ENCODE measurements around the gene CAPN7. TPM values are rescaled to one million over a fixed set of nuclear protein-coding genes. Genes with fewer than 3 reads are reported as not detected.
"Not testable (repeated sequence)": the region's sequence is repeated elsewhere in the genome, so short reads cannot be mapped to it uniquely, and the experiment has no call there.

CAPN7 gene
- polyA plus RNA-seq, 1 experiment: 12.9 TPM

DNA sequence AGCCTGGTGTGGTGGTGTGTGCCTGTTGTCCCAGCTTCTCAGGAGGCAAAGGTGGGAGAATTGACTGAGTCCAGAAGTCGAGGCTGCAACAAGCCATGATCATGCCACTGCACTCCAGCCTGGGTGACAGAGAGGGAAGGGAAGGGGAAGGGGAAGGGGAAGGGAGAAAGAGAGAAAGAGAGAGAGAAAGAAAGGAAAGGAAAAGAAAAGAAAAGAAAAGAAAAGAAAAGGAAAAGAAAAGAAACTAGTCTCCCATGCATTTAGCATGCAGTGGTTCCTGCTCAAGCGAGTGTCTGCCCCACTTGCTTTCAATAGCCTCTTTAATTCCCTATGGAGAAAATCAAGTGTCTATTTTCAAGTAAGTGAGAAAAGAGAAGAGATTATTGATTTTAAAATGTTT, 20.6 kb upstream of the CAPN7 start:
- TF ChIP-seq, protein P1, sequence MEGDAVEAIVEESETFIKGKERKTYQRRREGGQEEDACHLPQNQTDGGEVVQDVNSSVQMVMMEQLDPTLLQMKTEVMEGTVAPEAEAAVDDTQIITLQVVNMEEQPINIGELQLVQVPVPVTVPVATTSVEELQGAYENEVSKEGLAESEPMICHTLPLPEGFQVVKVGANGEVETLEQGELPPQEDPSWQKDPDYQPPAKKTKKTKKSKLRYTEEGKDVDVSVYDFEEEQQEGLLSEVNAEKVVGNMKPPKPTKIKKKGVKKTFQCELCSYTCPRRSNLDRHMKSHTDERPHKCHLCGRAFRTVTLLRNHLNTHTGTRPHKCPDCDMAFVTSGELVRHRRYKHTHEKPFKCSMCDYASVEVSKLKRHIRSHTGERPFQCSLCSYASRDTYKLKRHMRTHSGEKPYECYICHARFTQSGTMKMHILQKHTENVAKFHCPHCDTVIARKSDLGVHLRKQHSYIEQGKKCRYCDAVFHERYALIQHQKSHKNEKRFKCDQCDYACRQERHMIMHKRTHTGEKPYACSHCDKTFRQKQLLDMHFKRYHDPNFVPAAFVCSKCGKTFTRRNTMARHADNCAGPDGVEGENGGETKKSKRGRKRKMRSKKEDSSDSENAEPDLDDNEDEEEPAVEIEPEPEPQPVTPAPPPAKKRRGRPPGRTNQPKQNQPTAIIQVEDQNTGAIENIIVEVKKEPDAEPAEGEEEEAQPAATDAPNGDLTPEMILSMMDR (IDR thresholded peaks at IDR 0.05; ENCODE audit: insufficient read depth, low read depth, low read length): no peak
- POLR2A ChIA-PET: no interaction called here
- no peak for DNase-seq (ENCODE audit: low read depth)
- CTCF ChIA-PET: no interaction called here
- Histone ChIP-seq H3K4me3 (ENCODE audit: low read depth, low read length) (no peak overlapping the region), H3K27me3 (ENCODE audit: control insufficient read depth, insufficient read depth, low read length) (peaks cover 2% of the 10 kb centered on the region; the same call in 1 of the 2 replicates), H3K36me3 (ENCODE audit: control insufficient read depth, insufficient read depth, low read length) (no peaks in the 10 kb centered on the region)

DNA sequence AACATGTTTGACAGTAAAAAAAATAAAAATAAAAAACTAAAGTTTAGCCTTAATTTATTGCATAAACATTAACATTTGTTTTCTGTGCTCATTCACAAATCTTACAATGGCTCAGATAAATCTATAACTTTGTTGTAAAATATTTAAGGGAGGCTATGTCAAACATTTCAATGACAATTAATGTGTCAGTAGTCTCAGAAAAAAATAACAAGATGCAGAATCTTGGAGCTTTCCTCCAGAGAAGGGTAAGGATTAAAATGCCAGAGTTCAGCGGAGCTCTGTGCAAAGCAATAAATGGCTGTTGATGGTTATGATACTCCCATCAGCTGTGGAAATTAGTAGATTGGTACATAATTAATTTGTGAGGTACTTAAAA, 20.0 kb upstream of the CAPN7 start:
- Histone ChIP-seq H3K4me3 (ENCODE audit: low read depth, low read length) (no peak overlapping the region), H3K36me3 (ENCODE audit: control insufficient read depth, insufficient read depth, low read length) (no peaks in the 10 kb centered on the region), H3K27me3 (ENCODE audit: control insufficient read depth, insufficient read depth, low read length) (peaks cover 2% of the 10 kb centered on the region; the same call in 1 of the 2 replicates)
- TF ChIP-seq, protein P1 (IDR thresholded peaks at IDR 0.05; ENCODE audit: insufficient read depth, low read depth, low read length): no peak
- DNase-seq (ENCODE audit: low read depth): no peak
- POLR2A ChIA-PET: no interaction called here
- CTCF ChIA-PET: no interaction called here

DNA sequence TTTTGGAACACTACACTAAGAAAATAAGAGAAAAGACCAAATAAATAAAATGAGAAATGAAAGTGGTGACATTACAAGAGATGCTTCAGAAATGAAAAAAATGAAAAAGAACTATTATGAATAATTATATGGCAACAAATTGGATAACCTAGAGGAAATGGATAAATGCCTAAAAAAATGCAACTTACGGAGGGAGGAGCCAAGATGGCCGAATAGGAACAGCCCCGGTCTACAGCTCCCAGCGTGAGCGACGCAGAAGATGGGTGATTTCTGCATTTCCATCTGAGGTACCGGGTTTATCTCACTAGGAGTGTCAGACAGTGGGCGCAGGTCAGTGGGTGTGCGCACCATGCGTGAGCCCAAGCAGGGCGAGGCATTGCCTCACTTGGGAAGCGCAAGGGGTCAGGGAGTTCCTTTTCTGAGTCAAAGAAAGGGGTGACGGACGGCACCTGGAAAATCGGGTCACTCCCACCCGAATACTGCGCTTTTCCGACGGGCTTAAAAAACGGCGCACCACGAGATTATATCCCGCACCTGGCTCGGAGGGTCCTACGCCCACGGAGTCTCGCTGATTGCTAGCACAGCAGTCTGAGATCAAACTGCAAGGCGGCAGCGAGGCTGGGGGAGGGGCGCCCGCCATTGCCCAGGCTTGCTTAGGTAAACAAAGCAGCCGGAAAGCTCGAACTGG, 19.4 kb upstream of the CAPN7 start:
- H3K4me3 ChIP-seq (ENCODE audit: low read depth, low read length); CTCF ChIA-PET: not testable (repeated sequence)

DNA sequence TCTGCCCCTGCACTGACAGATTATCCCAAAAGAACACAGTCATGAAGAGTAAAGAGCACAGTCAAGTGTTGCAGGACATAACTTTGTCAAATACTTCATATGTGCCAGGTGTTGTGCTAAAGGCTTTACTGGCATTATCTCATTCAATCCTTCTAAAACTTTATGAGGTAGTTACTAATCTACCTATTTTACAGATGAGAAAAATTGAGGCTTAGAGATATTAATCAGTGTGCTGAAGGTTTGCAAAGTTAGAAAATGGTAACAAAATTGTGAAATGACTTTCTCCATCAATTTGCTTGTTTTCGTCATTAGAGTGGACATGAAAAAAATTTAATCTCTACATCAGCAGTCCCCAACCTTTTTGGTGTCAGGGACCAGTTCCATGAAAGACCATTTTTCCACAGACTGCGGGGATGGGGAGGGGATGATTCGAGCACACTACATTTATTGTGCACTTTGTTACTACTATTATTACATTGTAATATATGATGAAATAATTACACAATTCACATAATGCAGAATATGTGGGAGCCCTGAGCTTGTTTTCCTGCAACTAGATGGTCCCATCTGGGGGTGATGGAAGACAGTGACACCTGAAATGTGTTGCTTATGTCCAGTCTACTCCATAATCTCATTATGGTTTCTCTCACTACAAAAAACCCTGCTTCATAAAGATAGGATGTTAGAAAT, 8.6 kb upstream of the CAPN7 start:
- CTCF ChIA-PET: no interaction called here

More for the DNA sequence above, 19.4 kb upstream of the CAPN7 start:
- DNase-seq (ENCODE audit: low read depth); POLR2A ChIA-PET; H3K27me3 ChIP-seq (ENCODE audit: control insufficient read depth, insufficient read depth, low read length); H3K36me3 ChIP-seq (ENCODE audit: control insufficient read depth, insufficient read depth, low read length): not testable (repeated sequence)

DNA sequence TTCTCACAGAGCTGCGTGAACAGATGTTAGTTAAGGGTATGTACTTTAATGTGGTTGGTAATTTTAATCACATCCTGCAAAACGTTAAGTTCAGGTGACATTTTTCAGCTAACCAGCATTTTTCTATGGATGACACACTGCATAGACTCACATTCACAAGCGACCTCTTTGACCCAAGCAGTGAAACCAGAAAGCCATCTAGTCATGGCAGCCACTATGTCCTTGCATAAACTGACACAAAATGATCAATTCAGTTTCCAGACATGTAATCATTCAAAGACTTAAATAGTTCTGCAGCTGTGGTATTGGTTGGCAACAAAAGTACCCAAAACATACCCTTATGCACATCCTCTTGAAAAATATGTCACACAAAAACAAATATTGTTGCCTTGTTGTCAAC, 7.4 kb upstream of the CAPN7 start:
- peaks cover 6% of the 10 kb centered on the region for H3K27me3 ChIP-seq (ENCODE audit: control insufficient read depth, insufficient read depth, low read length)
- H3K4me3 ChIP-seq (ENCODE audit: low read depth, low read length): no peak overlapping the region
- no peak for DNase-seq (ENCODE audit: low read depth)
- TF ChIP-seq, protein P1 (IDR thresholded peaks at IDR 0.05; ENCODE audit: insufficient read depth, low read depth, low read length): no peak
- POLR2A ChIA-PET: no interaction called here
- CTCF ChIA-PET: interaction anchor here (0.6 to 1.1 kb wide), 2 partner anchors 290 to 356 kb away, joined by 3 to 4 read pairs; no protein-coding TSS in a partner anchor
- H3K36me3 ChIP-seq (ENCODE audit: control insufficient read depth, insufficient read depth, low read length): no peaks in the 10 kb centered on the region

More for the DNA sequence above, 8.6 kb upstream of the CAPN7 start:
- no peak for DNase-seq (ENCODE audit: low read depth)
- Histone ChIP-seq H3K4me3 (ENCODE audit: low read depth, low read length) (no peak overlapping the region), H3K36me3 (ENCODE audit: control insufficient read depth, insufficient read depth, low read length) (no peaks in the 10 kb centered on the region), H3K27me3 (ENCODE audit: control insufficient read depth, insufficient read depth, low read length) (peaks cover 6% of the 10 kb centered on the region)
- POLR2A ChIA-PET: no interaction called here
- TF ChIP-seq, protein P1 (IDR thresholded peaks at IDR 0.05; ENCODE audit: insufficient read depth, low read depth, low read length): no peak
